ENCODE data around the gene PCCA. TPM values are rescaled to one million over a fixed set of nuclear protein-coding genes. Genes with fewer than 3 reads are reported as not detected.

Gene PCCA
- total RNA-seq, 1 donor from 2014 or later = 33.4 TPM

DNA sequence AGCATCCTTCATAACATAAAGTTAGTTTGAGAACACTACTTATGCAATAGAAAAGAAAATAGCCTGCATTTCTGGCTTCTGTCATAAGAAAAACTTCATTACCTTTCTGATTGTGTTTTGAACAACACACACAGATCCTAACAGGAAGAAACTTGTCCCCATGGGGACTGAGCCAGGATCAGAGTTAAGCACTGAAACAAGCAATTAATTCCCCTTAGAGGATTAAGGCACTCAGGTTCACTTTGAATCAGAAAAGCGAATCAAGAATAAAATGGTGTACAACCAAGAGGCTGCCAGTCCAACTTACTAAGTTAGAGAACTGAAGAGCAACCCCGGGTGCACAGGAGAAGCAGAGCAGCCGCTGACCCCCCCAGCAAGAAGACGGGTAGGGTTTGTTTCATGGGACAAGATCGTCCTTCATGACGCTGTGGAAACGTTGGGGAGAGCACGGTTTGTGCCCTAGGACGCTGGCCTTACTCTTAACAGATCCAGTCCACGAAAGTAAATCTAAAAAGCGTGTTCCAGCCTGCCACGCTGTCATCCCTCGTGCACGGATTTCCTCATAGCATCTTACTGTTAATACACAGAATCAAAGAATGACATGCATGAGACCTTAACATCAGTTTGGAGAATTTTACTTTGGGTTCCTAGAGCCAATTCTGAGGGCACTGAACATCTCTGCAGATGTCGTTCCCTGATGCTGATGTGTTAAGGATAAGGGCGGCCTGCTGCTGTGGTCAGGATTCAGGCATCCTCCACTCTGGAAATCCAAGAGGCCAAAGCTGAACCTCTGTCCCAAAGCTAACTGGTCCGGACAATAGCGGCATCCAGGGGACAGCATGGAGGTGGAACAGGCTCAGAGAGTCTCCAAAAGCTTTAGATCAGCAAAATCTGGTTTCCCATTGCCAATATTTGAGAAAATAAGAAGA is 453.3 kb downstream of the PCCA start:
- Histone ChIP-seq H3K4me1 (peaks cover 36% of the 10 kb centered on the region), H3K27me3 (no peaks in the 10 kb centered on the region), H3K4me3 (no peak overlapping the region), H3K27ac (no peak overlapping the region), H3K9me3 (no peaks in the 10 kb centered on the region), H3K36me3 (no peaks in the 10 kb centered on the region)
- DNase-seq (ENCODE audit: extremely low spot score in 2 of 2) = peak; percentile 79 to 83
- intact Hi-C loops (cut with DNase I) = no loop called here
- no peak for TF ChIP-seq POLR2A (IDR thresholded peaks at IDR 0.05)
- TF ChIP-seq POLR2AphosphoS5 (IDR thresholded peaks at IDR 0.05; ENCODE audit: insufficient read depth in 1 of 2, low read depth in 1 of 2) = no peak
- TF ChIP-seq, protein P1, sequence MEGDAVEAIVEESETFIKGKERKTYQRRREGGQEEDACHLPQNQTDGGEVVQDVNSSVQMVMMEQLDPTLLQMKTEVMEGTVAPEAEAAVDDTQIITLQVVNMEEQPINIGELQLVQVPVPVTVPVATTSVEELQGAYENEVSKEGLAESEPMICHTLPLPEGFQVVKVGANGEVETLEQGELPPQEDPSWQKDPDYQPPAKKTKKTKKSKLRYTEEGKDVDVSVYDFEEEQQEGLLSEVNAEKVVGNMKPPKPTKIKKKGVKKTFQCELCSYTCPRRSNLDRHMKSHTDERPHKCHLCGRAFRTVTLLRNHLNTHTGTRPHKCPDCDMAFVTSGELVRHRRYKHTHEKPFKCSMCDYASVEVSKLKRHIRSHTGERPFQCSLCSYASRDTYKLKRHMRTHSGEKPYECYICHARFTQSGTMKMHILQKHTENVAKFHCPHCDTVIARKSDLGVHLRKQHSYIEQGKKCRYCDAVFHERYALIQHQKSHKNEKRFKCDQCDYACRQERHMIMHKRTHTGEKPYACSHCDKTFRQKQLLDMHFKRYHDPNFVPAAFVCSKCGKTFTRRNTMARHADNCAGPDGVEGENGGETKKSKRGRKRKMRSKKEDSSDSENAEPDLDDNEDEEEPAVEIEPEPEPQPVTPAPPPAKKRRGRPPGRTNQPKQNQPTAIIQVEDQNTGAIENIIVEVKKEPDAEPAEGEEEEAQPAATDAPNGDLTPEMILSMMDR (IDR thresholded peaks at IDR 0.05) = no peak

DNA sequence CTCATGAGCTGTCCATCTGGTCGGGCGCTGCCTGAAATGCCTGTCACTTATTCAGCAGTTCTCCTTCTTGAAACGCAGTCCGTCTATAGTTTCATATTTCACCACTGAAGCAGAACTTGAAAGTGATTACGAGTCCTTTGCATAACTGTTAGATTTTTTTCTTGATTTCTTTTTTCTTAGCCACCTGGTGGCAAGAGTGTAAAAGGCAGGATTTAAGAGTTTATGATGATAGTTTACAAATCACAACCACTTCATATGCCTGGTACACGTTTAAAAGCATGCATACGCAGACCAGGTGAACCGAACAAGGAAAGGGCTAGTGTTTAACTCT is 453.9 kb downstream of the PCCA start:
- Histone ChIP-seq H3K4me1 (peaks cover 42% of the 10 kb centered on the region), H3K4me3 (no peak overlapping the region)
- no peak for DNase-seq (ENCODE audit: extremely low spot score in 2 of 2)

DNA sequence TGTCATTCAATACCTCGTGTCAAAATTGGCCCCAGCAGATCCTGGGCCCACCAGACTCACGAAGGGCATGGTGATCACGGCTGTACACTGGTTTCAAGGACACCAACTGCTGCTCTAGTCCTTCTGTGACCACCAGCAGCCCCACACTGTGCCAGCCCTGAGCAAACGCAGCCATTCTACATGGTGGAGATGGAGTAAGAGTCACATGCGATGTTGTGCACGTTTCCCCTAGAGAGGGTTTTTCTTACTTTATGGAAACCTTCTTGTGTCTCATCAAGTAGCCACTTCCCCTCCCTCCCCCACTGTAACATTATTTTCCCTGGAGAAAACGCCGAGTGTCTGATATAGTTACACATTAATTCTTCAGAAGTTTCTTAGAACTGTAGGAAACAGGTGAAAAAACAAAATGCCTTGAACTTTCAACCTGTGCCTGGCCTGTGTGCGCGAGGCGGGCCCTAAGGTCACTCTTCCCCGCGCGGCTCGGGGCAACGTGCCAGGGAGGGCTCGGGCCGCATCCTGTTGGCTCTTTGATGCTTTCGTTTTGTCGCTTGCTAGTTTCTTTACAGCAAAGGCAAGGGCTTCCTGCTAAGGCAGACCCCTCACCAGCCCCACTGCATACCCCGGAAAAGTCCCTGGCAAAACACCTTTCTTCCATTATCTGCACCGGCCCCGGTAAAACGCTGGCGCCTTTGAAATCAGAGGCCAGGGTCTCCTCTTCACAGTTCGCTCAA is 455.1 kb downstream of the PCCA start:
- Histone ChIP-seq H3K4me3 (no peak overlapping the region), H3K27ac (peak overlapping the region; percentile 11), H3K9me3 (no peaks in the 10 kb centered on the region)

More for the DNA sequence above, 453.9 kb downstream of the PCCA start:
- TF ChIP-seq, protein P1 (IDR thresholded peaks at IDR 0.05) = no peak
- no peak for TF ChIP-seq POLR2A (IDR thresholded peaks at IDR 0.05)
- TF ChIP-seq POLR2AphosphoS5 (IDR thresholded peaks at IDR 0.05; ENCODE audit: insufficient read depth in 1 of 2, low read depth in 1 of 2) = no peak
- Histone ChIP-seq H3K36me3 (no peaks in the 10 kb centered on the region), H3K27me3 (no peaks in the 10 kb centered on the region), H3K27ac (no peak overlapping the region), H3K9me3 (no peaks in the 10 kb centered on the region)
- intact Hi-C loops (cut with DNase I) = no loop called here

DNA sequence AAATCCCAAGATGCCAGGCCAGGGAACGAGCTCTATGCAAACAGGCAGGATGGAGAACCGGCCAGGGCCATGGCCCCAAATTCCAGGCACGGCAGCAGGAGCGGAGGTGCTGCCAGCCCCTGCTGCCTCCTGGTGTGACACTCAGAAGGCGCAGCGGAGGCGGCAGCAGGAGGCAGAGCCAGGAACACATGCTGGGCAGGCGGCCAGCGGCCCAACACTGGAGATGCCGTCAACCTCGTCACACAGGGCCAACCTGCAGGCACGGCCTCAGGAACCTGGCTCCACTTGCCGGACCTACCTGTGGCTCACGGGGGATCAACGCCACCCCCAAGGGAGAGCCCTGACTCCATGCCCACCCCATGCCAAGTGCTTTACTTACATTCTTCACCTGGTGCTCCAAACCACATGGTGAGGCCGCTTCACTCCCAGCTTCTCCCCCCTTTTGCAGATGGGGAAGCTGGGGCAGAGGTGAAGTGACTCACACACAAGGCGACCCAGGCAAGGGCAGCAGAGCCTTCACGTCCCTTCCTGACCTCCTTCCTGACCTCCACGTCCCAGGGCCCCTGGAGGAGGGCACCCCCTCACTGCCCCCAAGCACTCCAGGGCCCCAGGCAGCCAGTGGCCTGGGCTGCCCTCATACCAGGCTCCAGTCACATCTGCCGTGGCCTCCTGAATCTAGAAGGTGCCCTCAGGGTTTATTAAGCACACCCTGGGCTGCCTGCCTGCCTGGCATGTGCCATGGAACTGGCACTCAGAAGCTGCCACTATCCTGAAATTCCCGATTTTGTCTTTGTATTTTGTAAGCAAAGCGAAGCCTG is 456.2 kb downstream of the PCCA start:
- peak; percentile 14 to 37 for TF ChIP-seq POLR2AphosphoS5 (IDR thresholded peaks at IDR 0.05; ENCODE audit: insufficient read depth in 1 of 2, low read depth in 1 of 2)
- TF ChIP-seq POLR2A (IDR thresholded peaks at IDR 0.05) = no peak
- peaks cover 64% of the 10 kb centered on the region for H3K4me1 ChIP-seq
- intact Hi-C loops (cut with DNase I) = no loop called here
- no peak overlapping the region for H3K4me3 ChIP-seq
- no peaks in the 10 kb centered on the region for H3K9me3 ChIP-seq
- H3K27ac ChIP-seq = peak overlapping the region; percentile 62
- no peaks in the 10 kb centered on the region for H3K36me3 ChIP-seq
- no peaks in the 10 kb centered on the region for H3K27me3 ChIP-seq
- DNase-seq (ENCODE audit: extremely low spot score in 2 of 2) = peak in 1 of 2 donors; percentile 88

More for the DNA sequence above, 455.1 kb downstream of the PCCA start:
- intact Hi-C loops (cut with DNase I) = no loop called here
- TF ChIP-seq POLR2AphosphoS5 (IDR thresholded peaks at IDR 0.05; ENCODE audit: insufficient read depth in 1 of 2, low read depth in 1 of 2) = peak in 1 of 2 donors; percentile 11
- no peak for TF ChIP-seq POLR2A (IDR thresholded peaks at IDR 0.05)
- peak in 1 of 2 donors; percentile 58 for DNase-seq (ENCODE audit: extremely low spot score in 2 of 2)
- Histone ChIP-seq H3K36me3 (no peaks in the 10 kb centered on the region), H3K4me1 (peaks cover 55% of the 10 kb centered on the region), H3K27me3 (no peaks in the 10 kb centered on the region)

DNA sequence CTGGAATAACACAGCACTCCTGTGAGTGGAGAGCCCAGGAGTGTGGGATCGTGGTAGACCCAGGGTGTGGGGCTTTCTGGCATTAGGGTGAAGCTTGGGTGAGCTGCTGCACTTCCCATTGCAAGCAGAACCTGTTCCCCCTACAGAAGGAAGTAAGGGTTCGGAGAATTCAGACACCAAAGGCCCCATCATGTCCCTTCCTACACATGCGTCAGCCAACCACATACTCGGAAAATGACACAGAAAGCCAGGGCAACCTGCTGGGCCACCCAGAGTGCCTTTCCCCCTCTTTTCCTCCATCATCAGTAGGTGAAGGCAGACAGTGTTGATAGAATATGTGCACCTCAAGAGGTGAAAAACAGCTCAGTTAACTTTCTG is 456.8 kb downstream of the PCCA start:
- H3K27ac ChIP-seq = peak overlapping the region; percentile 62

More for the DNA sequence above, 456.8 kb downstream of the PCCA start:
- H3K9me3 ChIP-seq = no peaks in the 10 kb centered on the region
- H3K36me3 ChIP-seq = no peaks in the 10 kb centered on the region
- no peak overlapping the region for H3K4me3 ChIP-seq
- no peaks in the 10 kb centered on the region for H3K27me3 ChIP-seq
- peaks cover 64% of the 10 kb centered on the region for H3K4me1 ChIP-seq
- DNase-seq (ENCODE audit: extremely low spot score in 2 of 2) = peak in 1 of 2 donors; percentile 65
- TF ChIP-seq, protein P1 (IDR thresholded peaks at IDR 0.05) = no peak
- no peak for TF ChIP-seq POLR2AphosphoS5 (IDR thresholded peaks at IDR 0.05; ENCODE audit: insufficient read depth in 1 of 2, low read depth in 1 of 2)
- TF ChIP-seq POLR2A (IDR thresholded peaks at IDR 0.05) = no peak
- intact Hi-C loops (cut with DNase I) = no loop called here

Measured in vagina (tissue), 2 donors.